Islet precursor cell (in vitro differentiated cells): ENCODE measurements around the gene MARCHF6.
"Not testable (repeated sequence)": the region's sequence is repeated elsewhere in the genome, so short reads cannot be mapped to it uniquely, and the experiment has no call there.

Source experiments
- DNase-seq: peaks from one replicate; pipeline ENCODE4 v3.0.0-alpha.2; 2018

MARCHF6 gene

GRCh38 chr5:10377081-10377480 lies 23.6 kb downstream of the MARCHF6 start:
- no peak for DNase-seq

DNA sequence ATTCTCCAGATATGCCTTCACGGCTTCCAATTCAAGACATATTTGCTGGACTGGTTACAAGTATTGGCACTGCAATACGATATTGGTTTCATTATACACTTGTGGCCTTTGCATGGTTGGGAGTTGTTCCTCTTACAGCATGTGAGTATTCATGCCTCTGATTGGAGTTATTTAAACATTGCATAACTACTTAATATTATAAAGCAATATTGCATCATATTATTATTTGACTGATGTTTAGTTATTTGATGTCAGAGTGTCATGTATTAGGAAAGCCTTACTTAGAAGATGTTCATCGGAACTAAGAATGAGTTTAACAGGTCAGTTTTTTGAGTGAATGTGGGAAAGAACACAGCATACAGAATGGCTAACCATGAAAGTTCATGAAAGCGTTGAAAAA lies 28.3 kb downstream of the MARCHF6 start:
- DNase-seq, result no peak

DNA sequence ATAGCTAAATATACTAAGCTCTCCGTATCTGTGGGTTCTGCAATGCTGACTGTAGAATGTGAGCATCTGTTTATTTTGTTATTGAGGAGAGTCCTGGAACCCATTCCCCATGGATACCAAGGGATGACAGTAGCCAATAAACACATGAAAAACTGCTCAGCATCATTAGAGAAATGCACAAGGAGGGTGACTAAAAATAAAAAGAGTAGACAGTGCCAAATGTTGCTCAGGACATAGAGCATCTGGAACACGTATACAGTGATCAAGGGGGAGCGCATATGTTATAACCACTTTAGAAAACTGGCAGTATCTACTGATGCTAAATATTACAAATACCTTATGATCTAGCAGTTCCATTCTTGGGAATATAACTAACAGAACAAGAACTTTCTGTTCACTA lies 31.0 kb downstream of the MARCHF6 start:
- no peak for DNase-seq

GRCh38 chr5:10387690-10388089 lies 34.2 kb downstream of the MARCHF6 start:
- DNase-seq, result no peak

GRCh38 chr5:10391130-10391529 lies 37.6 kb downstream of the MARCHF6 start:
- DNase-seq, result no peak

- not testable (repeated sequence) for DNase-seq
Observed at GRCh38 chr5:10392567-10393328, 39.3 kb downstream of the MARCHF6 start.

- no peak for DNase-seq
Observed at GRCh38 chr5:10393491-10393890, 40.0 kb downstream of the MARCHF6 start.

DNA sequence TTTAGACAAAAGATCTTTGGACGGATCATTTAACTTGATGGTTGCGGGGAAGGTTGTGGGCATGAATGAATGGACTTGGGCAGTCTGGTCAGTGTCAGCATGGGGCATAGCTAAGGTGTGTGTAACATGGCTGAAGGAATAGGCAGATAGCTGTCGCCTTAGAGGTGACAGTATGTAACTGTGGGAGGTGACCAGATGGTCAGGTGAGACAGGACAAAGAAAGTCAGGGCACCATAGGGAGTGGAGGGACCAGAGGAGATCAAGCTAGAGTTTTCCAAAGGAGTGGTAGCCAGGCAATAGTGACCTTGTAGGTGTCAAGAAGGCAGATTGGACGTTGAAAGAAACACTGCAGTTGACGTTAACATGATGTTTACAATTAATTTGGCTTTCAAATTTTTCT lies 43.1 kb downstream of the MARCHF6 start:
- DNase-seq, result no peak

GRCh38 chr5:10399839-10400238 lies 46.3 kb downstream of the MARCHF6 start:
- DNase-seq, result no peak

GRCh38 chr5:10400411-10400810 lies 46.9 kb downstream of the MARCHF6 start:
- DNase-seq, result no peak

- DNase-seq, result no peak
Observed at GRCh38 chr5:10400831-10401230, 47.3 kb downstream of the MARCHF6 start.

DNA sequence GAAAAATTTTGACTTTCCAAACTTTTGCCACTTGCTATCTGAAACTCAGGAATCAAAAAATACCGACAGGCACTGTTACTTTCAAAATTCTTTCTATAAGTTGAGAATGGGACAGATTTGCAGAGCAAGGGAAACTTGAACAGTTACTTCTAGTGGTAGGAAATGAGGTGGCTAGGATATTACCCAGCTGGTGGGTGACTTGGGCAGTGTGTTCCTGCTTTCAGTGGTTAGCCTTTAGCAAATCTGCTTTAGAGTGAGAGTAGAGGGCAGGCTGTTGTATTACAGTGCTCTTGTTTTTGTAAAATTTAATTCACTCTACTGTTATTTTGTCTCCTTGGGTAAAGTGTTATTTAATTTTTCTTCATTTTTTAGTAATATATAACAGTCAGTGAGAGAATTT lies 48.0 kb downstream of the MARCHF6 start:
- DNase-seq, result no peak
